NCI-H1092 treated with DMSO at 0.1 percent for 48 hours (cell line): ENCODE results near the gene HACD3.
"Not testable (repeated sequence)": the region's sequence is repeated elsewhere in the genome, so short reads cannot be mapped to it uniquely, and the experiment has no call there.

Experiments
- DNase-seq: peaks from one replicate; lab custom pipeline; 2025; lab: John Stamatoyannopoulos, UW

The HACD3 gene

DNA sequence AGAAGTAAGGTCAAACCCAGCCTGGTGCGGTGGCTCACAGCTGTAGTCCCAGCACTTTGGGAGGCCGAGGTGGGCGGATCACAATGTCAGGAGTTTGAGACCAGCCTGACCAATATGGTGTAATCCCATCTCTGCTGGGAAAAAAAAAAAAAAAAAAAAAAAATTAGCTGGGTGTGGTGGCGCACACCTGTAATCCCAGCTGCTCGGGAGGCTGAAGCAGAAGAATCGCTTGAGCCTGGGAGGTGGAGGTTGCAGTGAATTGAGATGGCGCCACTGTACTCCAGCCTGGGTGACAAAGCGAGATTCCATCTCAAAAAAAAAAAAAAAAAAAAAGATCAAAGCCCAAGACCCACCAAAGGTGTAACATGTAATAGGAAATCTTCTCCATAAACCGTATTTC lies 19.0 kb downstream of the HACD3 start:
- not testable (repeated sequence) for DNase-seq

DNA sequence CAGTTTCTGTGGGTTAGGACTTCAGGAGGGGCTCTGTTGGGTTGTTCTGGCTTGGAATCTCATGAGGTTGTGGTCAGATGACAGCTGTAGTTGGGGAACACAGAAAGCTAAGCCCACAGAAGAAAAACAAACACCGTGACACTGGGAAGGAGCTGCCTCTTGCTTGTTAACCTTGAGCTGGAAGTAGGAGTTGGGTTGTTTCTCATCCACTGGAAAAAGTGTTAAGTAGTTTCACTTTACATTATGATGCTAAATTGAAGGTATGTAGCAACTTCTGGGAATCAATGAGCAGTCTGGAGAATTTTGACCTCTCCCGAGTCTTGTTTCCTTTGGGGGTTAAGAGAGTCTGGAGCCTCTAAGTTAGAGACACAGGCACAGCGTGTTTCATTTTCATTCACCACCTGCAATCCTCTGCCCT lies 20.4 kb downstream of the HACD3 start:
- DNase-seq = no peak

DNA sequence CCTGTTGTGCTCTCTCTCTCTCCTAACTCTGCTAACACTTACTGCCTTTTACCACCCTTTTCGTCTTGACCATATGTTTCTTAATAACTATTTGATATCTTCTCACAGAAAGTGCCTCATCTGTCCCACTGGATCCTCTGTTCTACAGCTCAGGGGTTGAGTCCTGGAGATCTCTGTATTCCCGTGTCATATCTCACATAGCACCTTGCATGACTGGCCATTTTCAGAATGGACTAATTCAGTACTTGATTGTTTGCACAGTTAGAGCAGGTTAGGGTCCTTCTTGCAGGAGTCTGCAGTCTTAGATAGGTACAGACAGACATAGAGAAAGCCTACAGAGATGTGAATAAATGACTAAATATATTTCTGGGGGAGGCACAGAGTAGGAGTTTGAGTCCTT lies 20.9 kb downstream of the HACD3 start:
- no peak for DNase-seq

DNA sequence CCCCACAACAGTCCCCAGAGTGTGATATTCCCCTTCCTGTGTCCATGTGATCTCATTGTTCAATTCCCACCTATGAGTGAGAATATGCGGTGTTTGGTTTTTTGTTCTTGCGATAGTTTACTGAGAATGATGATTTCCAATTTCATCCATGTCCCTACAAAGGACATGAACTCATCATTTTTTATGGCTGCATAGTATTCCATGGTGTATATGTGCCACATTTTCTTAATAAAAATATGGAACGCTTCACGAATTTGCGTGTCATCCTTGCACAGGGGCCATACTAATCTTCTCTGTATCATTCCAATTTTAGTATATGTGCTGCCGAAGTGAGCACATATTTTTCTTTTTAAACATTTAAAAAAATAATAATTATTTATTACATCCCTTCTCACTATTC lies 22.6 kb downstream of the HACD3 start:
- not testable (repeated sequence) for DNase-seq

DNA sequence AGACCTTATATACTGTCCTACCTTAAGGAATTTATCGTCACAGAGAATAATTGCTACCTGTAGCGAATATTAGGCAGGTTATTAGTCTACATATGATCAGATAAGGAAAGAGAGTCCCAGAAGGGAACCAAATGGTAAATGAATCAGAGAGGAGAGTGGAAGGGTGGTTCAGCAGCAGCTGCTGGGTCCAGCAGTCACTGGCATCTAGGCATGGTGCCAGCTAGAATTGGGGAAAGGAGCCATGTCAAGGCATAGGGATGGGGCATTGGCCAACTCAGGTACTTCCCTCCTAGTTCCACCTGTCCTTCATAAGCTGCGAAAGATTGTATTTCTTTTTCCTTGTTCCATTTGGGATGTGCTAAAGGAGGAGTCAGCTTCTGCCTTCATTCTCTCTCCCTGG lies 23.4 kb downstream of the HACD3 start:
- DNase-seq = no peak

DNA sequence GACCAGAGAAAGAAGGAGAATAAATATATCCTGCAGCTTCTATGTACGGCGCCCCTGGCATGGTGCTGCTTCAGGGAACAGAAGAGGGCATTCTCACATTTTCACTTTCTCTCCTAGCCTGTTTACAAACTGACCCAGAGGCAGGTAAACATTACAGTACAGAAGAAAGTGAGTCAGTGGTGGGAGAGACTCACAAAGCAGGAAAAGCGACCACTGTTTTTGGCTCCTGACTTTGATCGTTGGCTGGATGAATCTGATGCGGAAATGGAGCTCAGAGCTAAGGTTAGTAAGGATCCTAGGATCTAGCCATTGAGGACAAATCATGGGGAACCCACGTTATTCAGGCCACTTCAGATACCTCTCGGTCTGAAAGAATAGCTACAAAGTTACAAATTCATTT lies 26.4 kb downstream of the HACD3 start:
- no peak for DNase-seq

DNA sequence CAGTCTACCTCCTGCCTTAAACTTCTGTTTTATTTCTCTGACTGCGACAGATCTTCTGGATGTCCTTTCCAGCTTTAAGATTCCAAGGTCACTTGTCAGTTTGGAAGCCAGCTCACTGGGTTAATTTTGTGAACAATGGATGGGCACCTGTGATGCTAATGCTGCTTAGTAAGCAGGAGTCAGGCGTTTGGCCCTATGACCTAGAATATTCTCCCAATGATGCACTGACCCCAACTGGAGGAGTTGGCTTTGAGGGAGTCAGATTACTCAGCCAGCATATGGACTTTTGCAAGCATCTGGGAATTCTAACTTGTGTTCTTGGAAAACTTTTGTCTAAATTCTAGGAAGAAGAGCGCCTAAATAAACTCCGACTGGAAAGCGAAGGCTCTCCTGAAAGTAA lies 28.1 kb downstream of the HACD3 start:
- no peak for DNase-seq

DNA sequence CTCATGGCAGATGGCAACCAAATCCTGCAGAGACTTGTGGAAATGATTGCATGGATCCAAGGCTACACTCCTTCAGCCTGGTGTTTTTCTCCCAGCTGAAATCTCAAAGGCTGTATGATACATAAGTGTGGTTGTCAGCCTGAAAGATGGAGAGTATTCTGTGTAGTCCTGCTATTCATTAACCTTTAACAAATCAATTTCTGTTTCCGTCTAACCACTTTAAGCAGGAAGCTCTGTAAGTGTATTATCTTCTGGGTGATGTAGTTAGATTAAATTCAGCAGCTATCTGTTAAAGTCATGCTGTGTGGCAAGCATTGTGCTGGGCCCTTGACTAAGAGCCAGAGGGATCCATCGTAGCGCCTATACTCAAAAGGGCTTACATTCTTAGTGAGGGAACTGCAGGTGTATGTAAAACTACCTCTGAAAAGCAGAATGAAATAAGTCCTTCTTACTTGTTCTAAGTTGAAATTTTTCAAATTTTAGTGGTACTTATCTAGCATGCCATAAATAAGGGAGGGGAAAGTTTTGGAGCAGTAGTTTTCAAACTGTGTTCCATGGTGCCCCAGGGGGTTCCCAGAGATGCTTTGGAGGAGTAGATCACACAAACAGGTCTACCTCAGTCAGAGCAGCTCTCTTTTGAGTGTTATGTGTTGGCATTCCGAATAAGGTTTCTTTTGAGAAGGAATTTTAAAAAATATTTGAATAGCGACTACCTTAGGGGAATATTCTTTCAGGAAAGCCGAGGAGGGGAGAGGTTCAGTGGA lies 28.9 kb downstream of the HACD3 start:
- DNase-seq = no peak

DNA sequence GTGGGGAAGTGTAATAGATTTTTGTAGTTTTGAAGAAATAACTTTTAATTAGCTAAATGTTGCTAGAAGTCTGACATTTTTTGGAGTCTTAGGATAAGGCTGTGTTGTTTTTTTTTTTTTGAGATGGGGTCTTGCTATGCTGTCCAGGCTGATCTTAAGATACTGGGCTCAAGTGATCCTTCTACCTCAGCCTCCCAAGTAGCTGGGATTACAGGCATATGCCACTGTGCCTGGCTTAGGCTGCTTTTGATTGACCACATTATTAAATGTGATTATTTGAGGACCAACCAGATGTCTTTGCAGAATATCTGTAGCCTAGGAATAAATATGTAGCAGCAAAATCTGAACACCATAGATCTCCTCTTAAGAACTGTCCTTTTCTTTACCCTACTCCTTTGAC lies 29.7 kb downstream of the HACD3 start:
- no peak for DNase-seq

DNA sequence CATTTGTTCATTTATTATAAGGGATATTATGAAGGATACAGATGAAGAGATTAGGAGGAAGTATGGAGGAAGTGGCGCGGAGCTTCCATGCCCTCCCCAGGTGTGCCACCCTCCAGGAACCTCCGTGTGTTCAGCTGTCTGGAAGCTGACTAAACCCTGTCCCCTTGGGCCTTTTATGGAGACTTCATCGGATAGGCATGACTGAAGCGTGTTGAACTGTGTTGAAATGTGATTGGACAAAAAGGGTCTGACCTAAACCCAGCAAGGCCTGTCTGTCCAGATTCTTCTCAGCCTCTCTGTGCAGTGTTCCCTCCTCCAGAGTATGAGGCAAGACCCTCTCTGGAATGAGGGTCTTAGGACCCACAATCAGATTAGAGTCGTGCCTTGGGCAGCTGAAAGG lies 31.7 kb downstream of the HACD3 start:
- DNase-seq = no peak

DNA sequence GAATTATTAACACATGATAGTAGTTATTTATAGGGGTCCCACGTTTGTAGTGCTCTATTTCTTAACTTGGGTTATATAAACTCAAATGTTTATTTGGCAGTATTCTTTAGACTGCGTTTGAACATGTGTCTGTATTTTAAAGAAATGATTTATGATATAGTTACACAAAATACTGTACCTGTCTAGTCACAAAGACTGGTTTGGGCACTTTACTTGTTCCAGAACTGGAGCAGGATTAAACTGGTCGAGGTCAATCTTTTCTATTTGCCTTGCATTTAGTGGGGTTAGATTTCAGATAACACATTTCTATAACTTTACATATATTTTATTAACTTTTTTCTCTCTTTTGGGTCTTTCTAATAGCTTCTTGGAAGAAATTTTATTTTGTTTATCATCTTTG lies 39.5 kb downstream of the HACD3 start:
- DNase-seq = no peak

DNA sequence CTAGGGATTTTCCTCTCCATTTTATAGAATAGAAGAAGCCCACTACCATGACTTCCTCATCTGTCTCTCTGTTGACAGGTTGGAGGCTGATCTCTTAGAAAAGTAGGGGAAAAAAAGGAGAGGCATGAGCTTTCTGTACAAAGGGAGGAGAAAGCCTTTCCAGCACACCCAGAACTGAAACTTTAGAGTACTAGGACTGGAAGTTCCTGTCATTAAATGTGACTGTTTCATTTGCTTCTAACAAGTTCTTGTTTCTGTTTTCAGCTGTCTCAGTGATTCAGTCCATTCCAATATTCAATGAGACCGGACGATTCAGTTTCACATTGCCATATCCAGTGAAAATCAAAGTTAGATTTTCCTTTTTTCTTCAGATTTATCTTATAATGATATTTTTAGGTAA lies 41.7 kb downstream of the HACD3 start:
- no peak for DNase-seq

DNA sequence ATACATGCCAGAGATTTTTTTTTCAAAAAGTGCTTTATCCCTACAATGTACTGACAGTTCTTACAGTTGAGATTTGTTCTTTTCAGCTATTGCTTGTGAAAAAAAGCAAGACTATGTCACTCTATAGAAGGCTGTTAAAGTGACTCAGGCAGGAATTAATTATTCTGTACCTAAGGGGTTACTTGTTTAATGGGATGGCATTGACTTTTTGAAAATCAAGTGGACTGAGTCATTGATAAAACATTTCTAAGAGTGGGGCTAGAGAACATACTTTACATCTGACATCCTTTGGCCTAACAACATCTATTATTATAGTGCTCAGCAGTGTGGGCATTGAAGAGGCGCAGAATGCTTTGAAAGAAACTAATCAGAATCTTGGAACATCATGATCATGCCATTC lies 46.4 kb downstream of the HACD3 start:
- DNase-seq = no peak

DNA sequence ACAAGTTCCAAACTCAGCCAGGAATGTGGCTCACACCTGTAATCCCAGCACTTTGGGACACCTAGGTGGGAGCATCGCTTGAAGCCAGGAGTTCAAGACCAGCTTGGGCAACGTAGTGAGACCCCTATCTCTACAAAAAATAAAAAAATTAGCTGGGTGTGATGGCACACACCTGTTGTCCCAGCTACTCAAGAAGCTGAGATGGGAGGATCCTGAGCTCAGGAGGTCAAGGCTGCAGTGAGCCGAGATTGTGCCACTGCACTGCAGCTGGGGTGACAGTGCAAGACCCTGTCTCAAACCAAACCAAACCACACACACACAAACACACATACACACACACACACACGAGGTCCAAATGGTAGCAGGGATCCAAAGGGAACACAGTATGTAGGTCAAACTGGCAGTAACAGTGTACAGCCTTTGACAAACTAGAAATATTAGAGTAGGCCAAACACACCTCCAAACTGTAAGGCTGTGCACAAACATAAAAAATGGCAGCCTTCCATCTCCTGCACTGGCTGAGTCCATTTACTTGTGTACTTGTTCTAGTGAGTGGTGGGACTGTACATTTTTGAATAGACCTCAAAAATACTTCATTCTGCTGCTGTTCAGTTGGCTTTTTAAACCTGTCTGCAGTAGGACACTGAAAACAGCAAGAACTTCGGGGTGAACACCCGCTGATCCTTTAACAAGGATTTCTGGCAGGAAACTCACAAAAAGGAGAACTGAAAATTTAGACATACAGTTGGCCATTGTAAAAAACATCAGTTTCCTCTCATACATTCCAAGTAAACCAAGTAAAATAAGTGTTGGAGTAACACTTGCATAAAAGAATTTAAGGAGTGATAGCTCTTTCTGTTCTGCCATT lies 47.1 kb downstream of the HACD3 start:
- no peak for DNase-seq

DNA sequence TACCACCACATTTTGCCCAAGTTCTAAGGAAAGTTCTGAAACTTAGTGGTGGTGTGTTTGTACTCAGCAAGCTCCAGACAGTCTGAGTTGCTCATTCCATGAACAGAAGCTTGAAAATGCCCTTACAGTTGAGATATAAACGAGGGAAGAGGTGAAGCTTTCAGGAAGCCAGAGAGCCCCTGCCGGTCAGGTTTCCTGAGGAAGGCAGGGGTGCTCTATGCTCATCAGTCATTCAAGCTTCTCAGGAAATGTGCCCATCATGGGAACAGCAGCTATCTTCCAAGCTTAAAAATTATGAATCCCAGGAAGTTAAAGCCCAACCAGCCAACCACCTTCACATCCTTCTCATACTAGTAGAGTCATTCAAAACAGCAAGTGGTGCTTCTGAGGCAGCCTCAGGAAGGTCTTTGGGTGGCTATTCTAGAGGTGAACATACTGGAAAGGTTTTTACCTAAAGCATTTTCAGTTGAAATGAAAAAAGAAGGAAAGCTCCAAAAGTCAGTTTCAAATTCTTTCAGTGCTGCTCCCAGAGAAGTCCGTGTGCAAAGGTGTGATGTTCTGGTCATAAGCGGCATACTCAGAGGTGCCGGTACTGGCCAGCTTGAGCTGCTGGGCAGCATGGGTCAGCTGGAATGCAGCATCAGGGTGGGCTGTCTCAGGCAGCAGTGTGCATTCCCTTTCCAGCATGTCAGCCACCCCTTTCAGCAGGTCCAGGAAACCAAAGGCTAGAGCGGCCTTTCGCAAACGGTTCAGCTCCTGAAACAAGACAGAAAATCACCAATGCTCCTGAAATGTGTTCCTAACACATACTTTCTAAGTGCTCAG lies 48.9 kb downstream of the HACD3 start:
- DNase-seq = no peak

DNA sequence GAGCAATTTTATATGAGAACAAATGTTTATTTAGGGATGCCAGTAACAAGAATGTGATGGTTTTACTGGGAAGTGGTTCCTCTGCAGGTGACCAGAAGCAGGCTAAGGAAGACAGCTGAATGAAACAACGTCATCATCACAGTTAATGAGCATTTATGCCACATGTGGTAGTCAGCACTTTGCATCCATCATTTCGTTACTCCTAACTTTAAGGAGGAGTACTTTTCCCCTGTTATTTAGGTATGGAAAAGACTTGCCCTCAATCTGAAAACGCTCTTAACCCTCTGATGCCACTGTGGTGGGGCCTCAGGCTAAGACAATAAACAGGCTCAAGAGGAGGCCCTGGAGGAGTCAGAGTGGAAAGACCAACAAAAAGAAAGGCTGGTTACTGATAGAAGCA lies 49.5 kb downstream of the HACD3 start:
- DNase-seq = no peak

DNA sequence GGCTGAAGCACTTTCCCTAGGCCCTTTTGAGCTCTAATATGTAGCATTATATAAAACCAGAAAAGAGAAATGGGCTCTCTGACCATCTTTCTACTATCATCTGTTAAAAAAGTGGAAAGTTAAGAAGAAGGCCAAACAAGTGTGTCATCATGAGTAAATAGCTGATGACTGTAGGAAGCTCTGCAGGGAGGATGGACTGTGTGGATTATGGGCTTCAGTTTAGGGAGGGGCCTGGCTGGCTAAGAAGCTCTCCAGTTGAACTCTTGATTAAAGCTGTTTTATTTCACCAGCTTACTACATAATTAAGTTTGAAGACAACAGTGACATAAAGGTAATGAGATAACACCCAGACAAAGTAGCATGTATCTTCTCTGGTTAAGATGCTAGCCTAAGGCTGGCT lies 50.0 kb downstream of the HACD3 start:
- DNase-seq = no peak

DNA sequence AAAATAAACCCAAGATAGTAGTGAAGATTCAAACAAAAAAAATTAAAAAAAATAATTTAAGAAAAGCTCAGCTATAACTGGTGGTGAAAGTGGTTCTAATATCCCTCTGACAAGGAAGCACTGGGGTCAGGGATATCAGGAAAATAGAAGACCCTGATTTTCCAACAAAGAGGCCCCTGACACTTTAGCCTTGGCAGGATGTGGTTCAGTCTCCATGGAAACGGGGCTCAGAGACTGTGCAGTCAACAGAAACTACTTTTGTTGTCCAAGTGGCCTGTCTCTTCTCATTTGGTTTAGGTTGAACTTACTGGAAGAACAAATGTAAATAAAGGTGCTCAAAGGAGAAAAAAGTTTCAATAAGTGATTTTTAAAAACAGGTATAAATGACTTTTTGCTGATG lies 53.4 kb downstream of the HACD3 start:
- no peak for DNase-seq

DNA sequence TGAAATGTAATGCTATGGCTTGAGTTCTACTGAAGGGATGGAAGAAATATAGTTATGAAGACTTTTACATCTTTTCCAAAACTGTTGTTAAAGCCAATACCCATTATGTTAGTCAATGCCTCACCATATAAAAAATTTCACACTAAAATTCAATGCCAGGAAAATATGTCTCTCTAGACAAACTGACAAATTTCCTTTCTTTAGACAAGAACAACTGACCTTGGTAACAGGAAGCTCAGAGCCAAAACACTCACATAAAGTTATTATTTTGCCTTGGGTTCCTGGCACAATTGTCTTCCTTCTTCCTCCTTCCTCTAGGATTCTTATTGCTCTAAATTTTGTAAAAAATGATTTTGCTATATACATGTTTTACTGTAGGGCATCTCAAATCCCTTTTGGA lies 54.0 kb downstream of the HACD3 start:
- no peak for DNase-seq

DNA sequence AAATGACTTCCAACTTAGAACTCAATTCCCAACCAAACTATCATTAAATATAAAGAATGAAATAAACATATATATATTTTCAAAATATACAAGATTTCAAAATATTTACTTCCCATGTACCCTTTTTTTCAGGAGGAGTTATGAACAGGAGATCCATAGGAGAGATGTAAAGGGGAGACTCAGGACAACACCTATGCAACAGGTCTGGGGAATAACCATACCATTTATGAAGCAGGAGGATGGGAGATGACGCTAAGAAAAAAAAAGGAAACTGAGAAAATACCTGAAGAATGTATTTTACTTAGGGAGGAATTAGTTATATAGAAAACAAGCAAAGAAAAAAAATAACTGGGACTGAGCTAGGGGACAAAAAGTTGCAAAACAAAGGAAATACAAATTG lies 56.8 kb downstream of the HACD3 start:
- no peak for DNase-seq

DNA sequence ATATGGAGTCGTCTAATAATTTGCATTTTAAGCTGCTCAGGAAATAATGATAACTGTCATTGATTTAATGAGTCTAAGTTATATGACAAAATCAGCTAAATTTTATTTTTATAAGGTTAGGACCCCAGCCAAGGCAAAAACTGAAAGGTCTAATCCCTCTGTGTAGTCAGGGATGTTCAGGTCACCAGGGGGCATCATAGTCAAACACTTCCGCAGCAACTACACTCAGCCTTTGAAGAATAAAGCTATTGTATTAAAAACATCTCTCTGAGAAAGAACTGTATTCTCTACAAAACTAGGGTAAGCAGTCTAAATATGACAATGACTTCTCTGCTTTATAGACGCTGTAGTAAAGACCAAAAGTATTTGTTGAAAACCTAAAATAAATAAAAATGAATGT lies 65.7 kb downstream of the HACD3 start:
- DNase-seq = no peak

DNA sequence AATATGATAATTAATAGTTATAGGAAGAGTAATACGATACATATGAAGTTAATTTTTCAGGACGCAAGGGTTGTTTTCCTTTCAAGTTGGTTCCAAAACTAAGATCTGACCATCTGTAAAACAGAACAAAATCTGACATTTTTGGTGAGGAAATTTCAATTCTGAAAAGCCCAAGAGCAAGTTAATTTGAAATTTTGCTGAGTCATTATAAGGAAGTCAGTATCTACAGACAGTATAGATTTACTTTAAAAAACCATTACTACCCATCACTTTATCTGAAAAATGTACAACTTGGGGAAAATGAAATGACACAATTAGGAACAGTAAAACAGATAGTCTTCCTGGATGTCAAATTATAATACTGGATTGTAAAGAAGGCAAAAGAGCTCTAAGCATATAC lies 68.2 kb downstream of the HACD3 start:
- no peak for DNase-seq

DNA sequence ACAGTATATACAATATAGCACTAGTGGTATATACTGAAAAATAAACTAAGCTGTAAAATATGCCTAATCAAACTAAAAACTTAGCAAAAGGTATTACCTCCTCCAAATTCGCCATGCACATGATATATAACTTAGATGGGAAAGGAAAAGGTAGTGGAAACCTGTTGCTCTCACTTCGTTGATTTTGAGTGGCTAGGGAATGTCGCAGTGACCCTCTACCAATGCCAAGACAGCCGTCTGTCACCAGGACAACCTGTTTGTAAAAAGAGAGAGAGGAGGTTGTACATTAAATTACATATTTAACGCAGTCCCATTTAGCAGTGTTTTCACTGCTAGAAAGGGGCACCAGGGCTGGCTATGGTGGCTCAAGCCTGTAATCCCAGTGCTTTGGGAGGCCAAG lies 69.4 kb downstream of the HACD3 start:
- DNase-seq = no peak
